NB4 (cell line): ENCODE measurements around the gene TUBA8.

Experiments
- DNase-seq: peaks from one replicate; pipeline ENCODE4 v3.0.0; 2010; ENCODE audit warnings: low read depth
- H3K4me3 ChIP-seq: one replicate; pipeline ENCODE4 v1.5.1; 2011; ENCODE audit warnings: mild to moderate bottlenecking, low read depth, low read length, moderate library complexity
- MYC ChIP-seq: IDR thresholded peaks from 2 replicates; pipeline ENCODE4 v1.6.1; 2011; ENCODE audit warnings: low read depth, low read length
- POLR2A ChIP-seq: IDR thresholded peaks from 2 replicates; pipeline ENCODE4 v1.6.1; 2011; ENCODE audit warnings: mild to moderate bottlenecking; ENCODE audit not compliant: insufficient read length; ENCODE audit errors: extremely low read depth
- TF ChIP-seq, protein P1 (sequence below): IDR thresholded peaks from one replicate; pipeline ENCODE4 v1.5.1; 2012; ENCODE audit warnings: low read depth, low read length
- TF ChIP-seq, protein P2 (sequence below): IDR thresholded peaks from 2 replicates; pipeline ENCODE4 v1.6.1; 2011; ENCODE audit warnings: low read depth, low read length

Gene TUBA8

DNA sequence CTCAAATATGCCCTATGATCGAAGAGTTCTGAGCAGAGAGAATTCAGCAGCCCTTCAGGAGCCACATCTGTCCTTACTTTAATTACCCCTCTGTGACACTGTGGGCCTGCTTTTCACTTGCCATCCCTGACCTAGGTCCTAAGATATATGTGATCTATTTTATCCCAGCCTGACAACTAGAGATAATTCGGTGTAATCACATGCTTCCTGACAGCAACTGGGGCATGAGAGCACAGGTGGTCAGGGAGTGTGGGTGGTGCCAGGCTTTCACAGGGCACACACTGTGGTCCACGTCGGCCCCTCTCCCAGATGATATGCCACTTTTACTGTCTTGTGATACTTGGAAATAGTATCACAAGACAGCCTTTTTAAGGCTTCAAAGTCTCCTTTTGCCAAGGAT is 3.9 kb downstream of the TUBA8 start:
- H3K4me3 ChIP-seq = peak overlapping the region; percentile 63
- no peak for DNase-seq
- TF ChIP-seq MYC = no peak
- TF ChIP-seq, protein P1, sequence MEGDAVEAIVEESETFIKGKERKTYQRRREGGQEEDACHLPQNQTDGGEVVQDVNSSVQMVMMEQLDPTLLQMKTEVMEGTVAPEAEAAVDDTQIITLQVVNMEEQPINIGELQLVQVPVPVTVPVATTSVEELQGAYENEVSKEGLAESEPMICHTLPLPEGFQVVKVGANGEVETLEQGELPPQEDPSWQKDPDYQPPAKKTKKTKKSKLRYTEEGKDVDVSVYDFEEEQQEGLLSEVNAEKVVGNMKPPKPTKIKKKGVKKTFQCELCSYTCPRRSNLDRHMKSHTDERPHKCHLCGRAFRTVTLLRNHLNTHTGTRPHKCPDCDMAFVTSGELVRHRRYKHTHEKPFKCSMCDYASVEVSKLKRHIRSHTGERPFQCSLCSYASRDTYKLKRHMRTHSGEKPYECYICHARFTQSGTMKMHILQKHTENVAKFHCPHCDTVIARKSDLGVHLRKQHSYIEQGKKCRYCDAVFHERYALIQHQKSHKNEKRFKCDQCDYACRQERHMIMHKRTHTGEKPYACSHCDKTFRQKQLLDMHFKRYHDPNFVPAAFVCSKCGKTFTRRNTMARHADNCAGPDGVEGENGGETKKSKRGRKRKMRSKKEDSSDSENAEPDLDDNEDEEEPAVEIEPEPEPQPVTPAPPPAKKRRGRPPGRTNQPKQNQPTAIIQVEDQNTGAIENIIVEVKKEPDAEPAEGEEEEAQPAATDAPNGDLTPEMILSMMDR = no peak
- TF ChIP-seq POLR2A = no peak

DNA sequence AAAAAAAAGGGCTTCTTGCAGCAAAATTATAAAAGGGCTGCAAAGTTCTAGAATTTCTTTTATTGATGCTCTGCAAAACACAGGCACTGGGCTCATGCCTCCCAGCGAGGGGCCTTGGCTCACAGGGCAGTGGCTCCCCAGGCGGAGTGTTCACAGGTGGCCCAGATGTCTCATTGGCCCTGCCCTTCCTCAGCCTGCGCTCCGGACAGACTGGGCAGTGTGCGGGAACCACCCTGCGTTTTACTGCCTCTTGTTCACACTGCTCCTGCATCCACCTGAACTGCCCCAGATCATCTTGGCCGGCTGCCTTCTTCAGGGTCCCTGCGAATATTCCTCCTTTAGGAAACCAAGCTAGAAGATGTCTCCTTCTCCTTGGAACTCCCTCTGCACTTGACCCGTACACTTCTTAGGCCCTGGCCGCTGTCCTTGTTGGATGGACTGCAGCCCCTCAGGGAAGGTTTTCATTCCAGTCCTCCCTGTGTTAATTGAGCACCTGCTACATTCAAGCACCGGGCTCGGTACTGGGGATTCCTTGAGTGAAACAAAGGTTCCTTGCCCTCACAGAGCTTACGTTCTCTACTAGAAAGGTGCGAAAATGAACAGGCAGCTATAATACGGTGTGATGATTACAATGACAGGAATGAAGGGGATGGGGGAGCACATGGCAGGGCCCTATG is 4.5 kb downstream of the TUBA8 start:
- H3K4me3 ChIP-seq = no peak overlapping the region
- no peak for DNase-seq
- TF ChIP-seq MYC = no peak
- no peak for TF ChIP-seq POLR2A
- TF ChIP-seq, protein P2, sequence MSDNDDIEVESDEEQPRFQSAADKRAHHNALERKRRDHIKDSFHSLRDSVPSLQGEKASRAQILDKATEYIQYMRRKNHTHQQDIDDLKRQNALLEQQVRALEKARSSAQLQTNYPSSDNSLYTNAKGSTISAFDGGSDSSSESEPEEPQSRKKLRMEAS = no peak
- TF ChIP-seq, protein P1 = no peak

DNA sequence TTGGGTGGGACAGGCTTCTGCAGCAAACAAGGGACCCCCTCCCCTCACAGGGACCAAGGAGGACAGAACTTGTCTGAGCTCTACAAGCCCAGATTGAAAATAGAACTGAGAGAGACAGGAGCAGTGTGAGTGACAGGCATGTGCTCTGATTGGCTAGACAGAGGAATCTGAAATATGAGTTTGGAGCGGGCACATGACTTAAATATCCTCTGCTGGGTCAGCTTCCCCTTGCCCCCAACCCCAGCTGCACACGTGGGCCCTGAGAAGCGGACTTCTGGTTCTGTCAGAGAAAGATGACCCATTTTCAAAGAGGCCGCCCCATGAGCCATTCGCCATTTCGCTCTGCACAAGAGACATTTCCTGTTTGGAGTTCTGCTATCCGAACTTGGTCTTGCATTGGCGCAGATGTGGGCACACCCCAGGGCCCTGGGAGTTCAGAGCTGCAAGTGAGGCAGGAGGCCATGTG is 5.3 kb downstream of the TUBA8 start:
- DNase-seq = no peak
- no peak for TF ChIP-seq POLR2A
- TF ChIP-seq, protein P1 = no peak
- TF ChIP-seq, protein P2 = no peak
- no peak for TF ChIP-seq MYC
- H3K4me3 ChIP-seq = no peak overlapping the region

DNA sequence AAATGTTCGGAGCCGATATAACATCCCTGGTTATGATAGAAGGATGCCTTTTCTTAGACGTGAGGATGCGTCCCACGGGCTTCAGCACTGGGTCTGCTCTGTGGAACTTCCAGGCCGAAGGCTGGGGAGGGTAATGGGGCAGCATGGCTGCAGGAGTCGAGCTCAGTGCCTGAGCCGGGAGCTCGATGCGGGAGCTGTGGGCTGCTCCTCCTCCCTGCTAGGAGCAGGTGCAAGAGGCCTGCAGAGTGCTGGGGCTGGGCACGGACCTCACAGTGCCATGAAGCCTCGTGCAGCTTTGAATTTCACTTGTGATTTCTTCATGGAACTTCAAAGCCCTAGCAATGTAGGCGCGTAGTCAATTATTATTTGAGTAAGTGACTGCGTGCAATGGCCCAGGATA is 6.0 kb downstream of the TUBA8 start:
- TF ChIP-seq MYC (no peak), POLR2A (no peak)
- TF ChIP-seq, protein P2 = no peak
- TF ChIP-seq, protein P1 = no peak
- DNase-seq = no peak
- H3K4me3 ChIP-seq = no peak overlapping the region

DNA sequence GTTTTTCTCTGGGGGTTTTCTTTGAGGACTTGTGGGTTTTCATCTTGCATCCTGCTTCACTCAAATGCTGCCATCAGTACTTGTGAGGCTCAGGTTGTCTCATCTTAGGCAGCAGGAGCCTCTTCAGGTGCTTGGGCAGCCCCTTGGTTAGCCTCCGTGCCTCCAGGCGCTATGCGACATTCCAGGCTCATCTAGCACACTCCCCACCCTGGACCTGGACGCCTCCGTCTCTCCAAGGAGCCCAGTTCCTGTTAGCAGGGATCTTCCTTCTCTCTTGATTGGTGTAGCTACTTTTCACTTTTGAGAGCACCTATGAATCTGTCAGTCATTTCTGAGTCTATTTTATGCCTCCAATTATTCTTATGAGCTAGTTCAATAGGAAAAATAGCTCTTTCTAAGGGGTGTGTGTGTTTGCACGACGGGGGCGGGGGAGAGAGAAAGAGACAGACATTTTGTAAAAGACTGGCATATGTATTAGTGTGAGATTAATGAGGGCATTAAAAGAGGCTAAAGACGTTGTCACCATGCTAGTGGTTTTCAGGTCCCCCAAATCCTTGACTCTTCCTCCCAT is 7.8 kb downstream of the TUBA8 start:
- TF ChIP-seq, protein P2 = no peak
- TF ChIP-seq MYC = no peak
- TF ChIP-seq POLR2A = no peak
- TF ChIP-seq, protein P1 = no peak
- H3K4me3 ChIP-seq = no peak overlapping the region
- DNase-seq = no peak
